HG03045 (cell line): Measurements from ENCODE around the gene DDAH1.
"Not testable (repeated sequence)": the region's sequence is repeated elsewhere in the genome, so short reads cannot be mapped to it uniquely, and the experiment has no call there.

Source experiments
- ATAC-seq: cut with Tn5 transposase; IDR thresholded peaks from one replicate; pipeline ENCODE4 v1.9.1; 2021; ENCODE audit warnings: mild to moderate bottlenecking, moderate library complexity; ENCODE audit not compliant: unreplicated experiment

The DDAH1 gene

DNA sequence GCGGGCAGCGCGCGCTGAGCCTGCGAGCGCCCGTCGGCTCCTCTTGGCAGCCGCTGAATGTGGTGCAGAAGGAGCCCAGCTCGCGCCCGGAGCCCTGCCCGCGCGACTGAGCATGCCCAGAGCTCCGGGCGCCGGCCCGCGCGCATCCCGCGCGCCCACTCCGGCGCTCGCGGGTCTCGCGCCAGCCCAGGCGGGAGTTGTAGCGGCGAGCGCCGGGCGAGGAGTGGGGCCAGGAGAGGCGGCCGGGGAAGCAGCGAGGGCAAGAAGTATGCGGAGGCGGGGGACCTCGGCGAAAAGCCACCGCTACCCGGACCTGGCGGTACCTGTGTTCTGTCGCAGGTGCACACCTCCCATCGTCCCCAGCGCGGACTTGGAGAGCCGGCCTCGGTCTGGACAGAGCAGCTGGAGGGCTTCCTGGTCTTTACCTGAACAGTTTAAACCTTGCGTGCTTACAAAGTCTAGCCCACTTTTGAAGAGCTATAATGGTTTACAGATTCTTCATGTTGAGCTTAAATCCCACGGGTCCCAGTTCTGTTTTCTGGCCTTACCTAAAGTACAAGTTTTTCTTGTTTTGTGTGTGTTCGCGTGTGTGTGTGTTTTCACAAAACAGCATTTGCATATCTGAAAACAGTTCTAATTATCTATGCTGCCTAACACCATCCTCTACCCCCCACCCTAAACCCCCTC lies at the start of gene DDAH1:
TSS of gene DDAH1 (minus strand) at position 61 of the 687 bp plus-strand sequence. CDS start 114 bp downstream, outside the sequence.
- peak; percentile 40 for ATAC-seq

DNA sequence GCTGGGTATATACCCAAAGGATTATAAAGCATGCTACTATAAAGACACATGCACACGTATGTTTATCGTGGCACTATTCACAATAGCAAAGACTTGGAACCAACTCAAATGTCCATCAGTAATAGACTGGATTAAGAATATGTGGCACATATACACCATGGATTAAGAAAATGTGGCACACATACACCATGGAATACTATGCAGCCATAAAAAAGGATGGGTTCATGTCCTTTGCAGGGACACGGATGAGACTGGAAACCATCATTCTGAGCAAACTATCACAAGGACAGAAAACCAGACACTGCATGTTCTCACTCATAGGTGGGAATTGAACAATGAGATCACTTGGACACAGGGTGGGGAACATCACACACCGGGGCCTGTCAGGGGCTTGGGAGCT lies 49.0 kb upstream of the DDAH1 start:
- ATAC-seq, result not testable (repeated sequence)

DNA sequence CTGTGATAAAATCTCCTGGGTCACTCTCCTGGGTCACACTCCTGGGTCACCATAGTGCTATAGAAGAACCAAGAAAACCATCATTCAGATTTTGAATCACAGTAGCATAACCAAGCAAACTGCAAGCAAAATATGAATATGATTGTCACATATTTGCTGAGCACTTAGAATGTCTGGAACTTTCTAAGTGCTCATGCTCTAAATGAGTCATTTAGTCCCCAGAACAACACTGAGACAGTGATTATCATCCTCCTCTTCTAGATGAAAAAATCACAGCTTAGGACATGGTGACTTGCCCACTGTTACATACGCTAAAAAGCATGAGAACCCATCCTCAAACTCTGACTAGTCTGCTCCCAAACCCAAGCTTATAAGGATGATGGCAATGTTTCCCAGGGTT lies 39.5 kb upstream of the DDAH1 start:
- no peak for ATAC-seq

GRCh38 chr1:85502625-85503083 lies 37.7 kb upstream of the DDAH1 start:
- ATAC-seq, result no peak

DNA sequence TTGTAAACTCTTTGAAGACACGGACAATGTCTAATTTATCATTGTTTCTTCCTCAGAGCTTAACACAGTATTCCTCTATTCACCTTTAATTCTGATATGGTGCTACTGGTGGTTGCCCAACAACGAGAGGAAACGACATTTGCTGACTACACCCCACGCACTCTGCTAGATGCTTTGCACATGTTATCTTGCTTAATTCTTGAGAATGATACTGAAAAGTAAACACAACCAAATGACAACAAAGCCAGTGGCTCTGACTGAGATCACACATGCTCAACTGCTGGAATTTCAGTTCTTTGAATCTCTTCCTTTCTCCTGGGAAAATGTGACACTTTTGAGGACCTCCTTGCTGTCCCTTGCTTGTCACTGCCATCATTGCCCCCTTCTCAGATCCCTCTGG lies 37.2 kb upstream of the DDAH1 start:
- ATAC-seq, result no peak

DNA sequence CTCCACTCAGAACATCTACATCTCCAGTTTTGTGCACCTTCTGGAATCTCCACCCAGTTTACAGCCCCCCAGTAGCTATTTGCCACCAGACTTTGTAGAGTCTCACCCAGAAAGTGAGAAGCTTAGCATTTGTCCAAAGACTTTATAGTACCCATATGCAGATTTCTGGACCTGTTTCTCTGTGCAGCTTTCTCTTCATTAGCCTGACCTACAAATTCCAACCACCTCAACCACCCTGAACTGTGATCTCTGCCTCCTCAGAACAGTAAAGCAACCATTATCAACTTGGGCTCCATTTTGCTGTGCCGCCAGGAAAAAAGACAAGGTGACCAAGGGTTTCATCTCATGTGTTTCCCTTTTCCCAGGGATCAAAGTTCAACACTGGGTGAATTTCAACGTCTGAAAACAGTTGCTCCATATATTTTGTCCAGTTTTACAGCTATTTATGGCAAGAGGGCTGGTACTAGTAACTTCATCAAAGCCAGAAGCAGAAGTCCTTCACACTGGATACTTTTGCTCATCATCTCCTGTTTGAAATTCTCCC lies 36.5 kb upstream of the DDAH1 start:
- ATAC-seq, result no peak

- no peak for ATAC-seq
These were observed 32.1 kb upstream of the DDAH1 start for GRCh38 chr1:85496941-85497582.

GRCh38 chr1:85495556-85495955 lies 30.6 kb upstream of the DDAH1 start:
- no peak for ATAC-seq

- ATAC-seq, result no peak
These were observed 29.9 kb upstream of the DDAH1 start for GRCh38 chr1:85494904-85495266.

DNA sequence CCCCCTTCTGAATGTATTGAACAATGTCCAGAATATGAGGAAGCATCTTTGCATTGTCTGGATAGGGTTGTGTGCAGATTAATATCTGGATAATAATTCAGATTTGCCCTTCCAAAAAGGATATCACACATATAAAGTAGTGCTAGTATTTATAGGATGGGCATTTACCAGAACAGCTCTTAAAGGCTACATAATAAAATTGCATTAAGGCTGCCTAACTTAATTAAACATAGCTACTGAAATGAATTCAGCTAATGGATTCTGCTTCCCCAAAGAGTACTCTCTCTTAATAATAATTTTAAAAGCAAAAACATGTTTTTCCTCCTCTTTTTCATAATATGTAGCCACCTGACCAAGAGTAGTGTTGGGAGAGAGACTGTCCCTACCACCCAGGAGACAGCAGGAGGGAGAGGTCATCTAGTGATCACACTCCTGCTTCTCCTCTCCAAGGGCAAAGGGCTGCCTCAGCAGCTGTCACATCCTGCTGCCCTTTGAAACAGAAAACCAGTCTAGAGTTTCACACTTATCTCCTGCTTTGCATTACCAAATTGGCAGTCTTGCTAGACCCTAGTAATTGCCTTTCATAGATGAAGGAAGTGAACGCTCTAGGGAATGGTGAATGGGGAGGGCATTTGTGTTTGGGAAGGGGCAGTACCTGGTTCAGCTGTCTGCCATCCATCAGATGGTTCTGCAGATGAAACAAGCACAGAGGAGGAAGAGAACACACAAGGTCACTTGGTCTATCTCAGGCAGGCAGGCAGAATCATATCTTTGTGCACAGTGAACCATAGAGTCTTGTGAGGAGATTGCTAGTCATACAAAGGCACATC lies 29.3 kb upstream of the DDAH1 start:
- no peak for ATAC-seq

GRCh38 chr1:85490270-85490985 lies 25.5 kb upstream of the DDAH1 start:
- ATAC-seq, result no peak

DNA sequence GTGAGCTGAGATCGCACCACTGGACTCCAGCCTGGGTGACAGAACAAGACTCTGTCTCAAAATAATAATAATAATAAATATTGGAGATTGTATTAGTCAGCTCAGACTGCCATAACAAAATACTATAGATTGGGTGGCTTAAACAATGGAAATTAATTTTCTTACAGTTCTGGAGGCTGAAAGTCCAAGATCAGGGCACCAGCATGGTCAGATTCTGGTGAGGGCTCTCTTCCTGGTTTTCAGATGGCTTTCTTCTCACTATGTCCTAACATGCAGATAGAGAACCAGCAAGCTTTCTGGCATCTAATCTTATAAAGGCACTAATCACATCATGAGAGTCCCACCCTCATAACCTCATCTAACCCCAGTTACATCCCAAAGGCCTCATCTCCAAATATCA lies 23.2 kb upstream of the DDAH1 start:
- no peak for ATAC-seq

DNA sequence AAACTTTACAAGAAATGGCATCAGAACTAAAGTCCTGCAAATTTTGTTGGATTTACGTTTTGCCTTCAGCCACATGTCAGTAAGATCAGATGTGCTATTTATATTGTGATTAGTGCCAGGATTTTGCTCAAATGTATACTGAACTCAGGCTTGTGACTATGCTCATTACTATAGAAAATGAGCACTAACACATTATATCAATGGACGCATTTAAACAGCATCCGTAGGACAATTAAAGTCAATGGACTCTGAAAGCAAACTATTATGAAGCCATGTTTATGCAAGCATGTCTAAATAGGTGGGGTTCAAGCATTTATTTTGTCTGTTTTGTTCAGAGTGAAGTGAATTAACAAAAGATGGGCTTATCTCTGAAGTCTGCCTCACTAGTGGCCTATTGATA lies 20.6 kb upstream of the DDAH1 start:
- no peak for ATAC-seq

- no peak for ATAC-seq
These were observed 19.8 kb upstream of the DDAH1 start for GRCh38 chr1:85484716-85485115.

DNA sequence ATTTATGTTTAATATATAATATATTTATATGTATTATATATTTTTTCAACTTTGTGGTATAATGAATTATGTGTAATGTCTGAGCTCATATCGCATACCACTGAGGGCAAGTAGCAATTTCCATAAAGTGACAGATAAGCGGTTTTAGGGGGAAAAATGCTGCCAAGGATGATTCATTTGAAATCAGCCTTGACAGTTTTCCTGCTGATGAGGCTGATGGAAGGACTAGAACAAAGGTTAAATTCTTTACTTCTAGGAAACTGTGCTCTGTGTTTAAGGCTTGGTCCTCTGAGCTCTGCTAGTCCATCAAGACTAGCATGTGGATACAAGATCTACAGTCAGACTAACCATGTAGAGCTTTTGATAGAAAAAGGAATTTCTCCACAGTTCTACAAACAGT lies 19.3 kb upstream of the DDAH1 start:
- ATAC-seq, result no peak

GRCh38 chr1:85481688-85482087 lies 16.7 kb upstream of the DDAH1 start:
- no peak for ATAC-seq

- no peak for ATAC-seq
These were observed 15.6 kb upstream of the DDAH1 start for GRCh38 chr1:85480566-85480965.

DNA sequence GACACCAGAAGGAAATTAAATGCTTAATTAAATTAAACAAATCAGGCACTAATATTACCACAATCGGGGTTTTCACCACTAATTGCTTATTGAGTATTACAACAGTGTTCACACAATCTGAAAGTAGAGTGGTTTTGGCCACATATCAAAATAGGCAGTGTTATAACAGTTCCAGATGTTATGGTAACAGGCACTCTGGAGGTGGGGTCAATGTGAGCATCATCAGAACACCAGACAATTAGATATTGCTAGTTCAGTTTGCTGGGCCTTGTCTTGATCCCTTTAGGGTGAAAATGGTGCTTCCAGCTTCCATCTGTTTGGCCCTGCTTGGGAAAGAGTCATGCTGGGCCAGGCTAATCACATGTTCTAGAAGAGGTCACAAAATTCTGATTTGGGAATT lies 14.5 kb upstream of the DDAH1 start:
- ATAC-seq, result no peak

- no peak for ATAC-seq
These were observed 13.4 kb upstream of the DDAH1 start for GRCh38 chr1:85478366-85478765.

- ATAC-seq, result no peak
These were observed 10.1 kb upstream of the DDAH1 start for GRCh38 chr1:85475055-85475454.

DNA sequence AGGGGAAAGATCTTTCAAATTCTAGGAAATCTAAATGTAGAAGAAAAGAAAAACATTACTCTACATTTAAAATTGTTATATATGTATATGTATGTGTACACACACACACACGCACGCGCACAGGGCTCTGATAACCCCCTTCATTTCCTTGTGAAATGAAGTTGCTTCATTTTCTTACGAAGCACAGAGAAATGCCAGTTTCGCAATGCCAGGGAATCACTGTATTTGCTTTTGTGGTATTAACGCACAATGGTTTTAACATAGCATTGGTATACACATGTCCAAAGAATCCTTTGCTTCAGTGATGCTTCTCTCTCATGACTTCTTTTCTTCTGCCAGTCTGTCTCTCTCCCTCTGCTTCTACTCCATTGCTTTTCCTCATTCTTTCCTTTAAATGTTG lies 8.4 kb upstream of the DDAH1 start:
- ATAC-seq, result no peak
